K562 (cell line): ENCODE data around the gene GTPBP6.

Experiments used
- BMI1 ChIP-seq: fragments of 150-350 bp; IDR thresholded peaks from 2 replicates; pipeline ENCODE4 v1.6.1; 2014; ENCODE audit warnings: low read length
- CREB5 ChIP-seq: fragments of 250-450 bp; sonication (Bioruptor Pico); IDR thresholded peaks from 2 replicates; pipeline ENCODE4 v1.5.0; 2020; ENCODE audit warnings: mild to moderate bottlenecking
- CTCF ChIP-seq, 3 experiments: IDR thresholded peaks in 2 of 3; conservative IDR thresholded peaks in 1 of 3; 2 replicates each; pipeline ENCODE4 v1.5.1; 2011 to 2012; ENCODE audit warnings: low read length in 3 of 3, mild to moderate bottlenecking in 3 of 3, control low read depth in 2 of 3, improper control_type of control experiment in 1 of 3, inconsistent platforms in 1 of 3, low read depth in 1 of 3, mixed read lengths in 1 of 3, moderate library complexity in 1 of 3; ENCODE audit not compliant: insufficient read depth in 2 of 3
- HNRNPUL1 ChIP-seq: fragments of 200-400 bp; formaldehyde crosslinking; IDR thresholded peaks from 2 replicates; pipeline ENCODE4 v1.6.1; 2017; ENCODE audit warnings: low read length
- NR3C1 ChIP-seq: sonication (generic); formaldehyde crosslinking; IDR thresholded peaks from 2 replicates; pipeline ENCODE4 v1.8.1; 2022; ENCODE audit warnings: missing genetic modification reagents
- RAD51 ChIP-seq: fragments of 450-650 bp; IDR thresholded peaks from 2 replicates; pipeline ENCODE4 v1.7.1; 2016; ENCODE audit warnings: low read depth, mild to moderate bottlenecking, borderline replicate concordance
- SP2 ChIP-seq: IDR thresholded peaks from 2 replicates; pipeline ENCODE4 v1.6.1; 2011; ENCODE audit warnings: mild to moderate bottlenecking, low read depth, low read length, moderate library complexity; ENCODE audit not compliant: poor library complexity, severe bottlenecking; ENCODE audit errors: extremely low read depth
- SREBF1 ChIP-seq: fragments of 150-350 bp; IDR thresholded peaks from 2 replicates; pipeline ENCODE4 v1.6.1; 2014; ENCODE audit warnings: antibody characterized with exemption, low read depth, low read length, borderline replicate concordance
- THRAP3 ChIP-seq: fragments of 450-650 bp; IDR thresholded peaks from 2 replicates; pipeline ENCODE4 v1.6.1; 2016; ENCODE audit warnings: mild to moderate bottlenecking, inconsistent platforms, borderline replicate concordance
- YY1 ChIP-seq, 3 experiments: IDR thresholded peaks; 2 replicates each; pipeline ENCODE4 v1.6.1; 2011; ENCODE audit warnings: low read length in 2 of 3, mild to moderate bottlenecking in 2 of 3, moderate library complexity in 2 of 3, borderline replicate concordance in 1 of 3, control low read depth in 1 of 3, low read depth in 1 of 3; ENCODE audit not compliant: insufficient read depth in 3 of 3, insufficient replicate concordance in 2 of 3, control insufficient read depth in 1 of 3, insufficient read length in 1 of 3; ENCODE audit errors: extremely low read depth in 1 of 3
- ZBTB2 ChIP-seq: fragments of 450-650 bp; IDR thresholded peaks from 2 replicates; pipeline ENCODE4 v1.6.1; 2016; ENCODE audit warnings: antibody characterized with exemption

- TF ChIP-seq CTCF (IDR thresholded peaks at IDR 0.05 in 2 of 3, conservative IDR thresholded peaks at IDR 0.05 in 1 of 3; ENCODE audit: insufficient read depth in 2 of 3, low read depth in 1 of 3, low read length in 3 of 3) (no peak), RAD51 (no peak), NR3C1 (CRISPR knock-in tag) (no peak), SP2 (no peak), CREB5 (CRISPR knock-in tag) (no peak), THRAP3 (no peak), HNRNPUL1 (no peak), SREBF1 (no peak), YY1 (IDR thresholded peaks at IDR 0.05; ENCODE audit: borderline replicate concordance in 1 of 3, control insufficient read depth in 1 of 3, extremely low read depth in 1 of 3, insufficient read depth in 3 of 3, insufficient read length in 1 of 3, insufficient replicate concordance in 2 of 3, low read depth in 1 of 3, low read length in 2 of 3) (no peak), BMI1 (no peak), ZBTB2 (no peak)
Measured at GRCh38 chrX:330726-331150, 12.1 kb upstream of the GTPBP6 start.
